HG03066 (cell line): ENCODE results near the gene BEST4.
"Not testable (repeated sequence)": the region's sequence is repeated elsewhere in the genome, so short reads cannot be mapped to it uniquely, and the experiment has no call there.

Experiments
- ATAC-seq: cut with Tn5 transposase; IDR thresholded peaks from one replicate; pipeline ENCODE4 v1.9.1; 2021; ENCODE audit warnings: low read depth; ENCODE audit not compliant: unreplicated experiment

BEST4 gene

DNA sequence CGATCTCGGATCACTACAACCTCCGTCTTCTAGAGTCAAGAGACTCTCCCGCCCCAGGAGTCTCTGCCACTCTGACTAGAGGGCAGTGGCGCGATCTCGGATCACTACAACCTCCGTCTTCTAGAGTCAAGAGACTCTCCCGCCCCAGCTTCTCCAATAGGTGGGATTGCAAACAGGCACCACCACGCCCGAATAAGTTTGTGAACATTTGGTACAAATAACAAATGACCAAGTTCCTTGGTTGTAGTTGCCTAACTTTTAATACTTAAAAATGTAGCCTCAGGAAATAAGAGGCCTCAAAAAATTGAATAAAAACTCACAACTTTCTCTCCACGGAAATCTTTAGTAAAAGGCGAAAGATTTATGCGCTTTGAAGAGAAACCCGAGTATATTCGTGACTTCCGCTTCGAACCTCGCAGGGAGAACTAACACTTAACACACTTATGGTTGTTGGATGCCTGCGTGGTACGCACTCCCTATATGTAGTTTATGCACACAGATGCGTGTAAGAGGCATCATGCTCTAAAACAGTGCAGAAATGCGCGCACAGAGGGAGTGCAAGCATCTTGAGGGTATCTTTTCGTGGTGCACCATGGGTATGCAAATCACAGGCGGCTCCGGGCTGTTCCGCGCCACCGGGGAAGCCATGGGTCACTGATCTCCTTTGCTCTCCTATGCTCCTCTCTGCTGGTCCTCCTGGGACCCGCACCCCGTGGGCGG, 31.8 kb upstream of the BEST4 start:
- peak; percentile 78 for ATAC-seq

GRCh38 chr1:44819196-44819607, 31.2 kb upstream of the BEST4 start:
- ATAC-seq: no peak

DNA sequence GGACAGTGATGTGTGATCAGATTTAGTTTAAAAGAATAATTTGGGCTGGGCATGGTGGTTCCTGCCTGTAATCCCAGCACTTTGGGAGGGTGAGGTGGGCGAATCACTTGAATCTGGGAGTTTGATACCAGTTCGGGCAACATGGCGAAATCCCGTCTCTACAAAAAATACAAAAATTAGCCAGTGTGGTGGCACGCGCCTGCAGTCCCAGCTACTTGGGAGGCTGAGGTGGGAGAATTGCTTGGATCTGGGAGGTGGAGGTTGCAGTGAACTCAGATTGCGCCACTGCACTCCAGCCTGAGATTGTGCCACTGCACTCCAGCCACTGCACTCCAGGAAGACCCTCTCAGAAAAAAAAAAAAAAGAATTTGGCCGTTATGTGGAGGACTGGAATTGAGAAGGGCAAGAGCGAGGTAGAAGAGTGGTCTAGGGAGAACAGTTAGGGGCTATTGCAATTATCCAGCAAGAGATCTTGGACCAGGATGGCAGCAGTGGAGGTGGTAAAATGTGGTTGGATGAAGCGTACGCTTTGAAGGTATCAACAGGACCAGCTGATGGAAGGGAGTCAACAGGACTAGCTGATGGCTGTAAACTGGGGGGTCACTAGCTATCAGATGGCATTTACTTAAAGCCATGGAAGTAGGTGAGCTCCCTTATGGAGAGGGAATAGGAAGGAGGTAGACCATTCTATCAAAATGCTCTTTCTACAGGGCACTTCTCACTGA, 30.0 kb upstream of the BEST4 start:
- no peak for ATAC-seq

DNA sequence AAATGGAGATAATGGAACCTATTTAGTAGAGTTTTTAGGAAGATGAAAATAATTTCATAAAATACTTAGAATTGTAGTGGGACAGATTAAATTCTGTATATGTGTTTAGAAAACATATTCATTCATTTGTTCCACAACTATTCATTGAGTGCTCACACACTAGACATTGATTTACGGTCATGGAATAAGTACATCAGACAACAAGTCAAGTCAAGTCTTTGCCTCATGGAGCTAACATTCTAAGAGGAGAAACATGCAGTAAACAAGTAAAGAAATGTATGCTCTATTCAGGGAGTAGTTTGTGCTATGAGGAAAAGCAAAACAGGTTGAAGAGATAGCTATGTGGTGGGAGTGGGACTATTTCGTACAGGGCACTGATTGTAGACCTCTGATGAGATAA, 29.3 kb upstream of the BEST4 start:
- no peak for ATAC-seq

- not testable (repeated sequence) for ATAC-seq
Measured at GRCh38 chr1:44815926-44816325, 28.0 kb upstream of the BEST4 start.

- ATAC-seq: no peak
Measured at GRCh38 chr1:44812822-44813543, 25.0 kb upstream of the BEST4 start.

DNA sequence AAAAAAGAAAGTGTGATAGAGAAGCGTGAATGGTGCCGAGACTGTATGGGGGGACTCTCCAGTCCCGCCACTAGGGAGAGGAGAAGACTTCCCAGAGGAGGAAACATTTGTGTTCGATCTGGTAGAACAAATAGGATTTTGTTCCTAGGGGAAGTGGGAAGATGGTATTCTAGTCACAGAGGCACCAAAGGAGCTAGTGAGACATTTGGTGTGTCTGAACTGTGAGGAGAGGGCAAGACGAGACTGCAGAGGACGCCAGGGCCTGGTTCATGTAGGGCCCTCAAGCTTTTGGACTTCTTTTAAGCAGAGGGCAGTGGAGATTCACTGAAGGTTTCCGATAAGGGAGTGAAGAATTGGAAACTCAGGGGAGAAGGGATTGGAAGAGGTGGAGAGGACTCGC, 23.3 kb upstream of the BEST4 start:
- no peak for ATAC-seq

DNA sequence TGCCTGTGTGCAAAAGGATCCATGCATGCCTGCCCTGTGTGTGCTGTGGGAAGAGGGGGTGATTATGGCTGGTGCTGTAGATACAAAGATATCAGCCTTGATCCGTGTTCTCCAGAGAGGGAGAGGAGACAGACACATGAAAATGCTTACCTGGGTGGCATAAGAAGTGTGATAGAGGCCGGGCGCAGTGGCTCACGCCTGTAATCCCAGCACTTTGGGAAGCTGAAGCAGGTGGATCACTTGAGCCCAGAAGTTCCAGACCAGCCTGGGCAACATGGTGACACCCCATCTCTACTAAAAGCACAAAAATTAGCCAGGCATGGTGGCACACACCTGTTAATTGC, 22.8 kb upstream of the BEST4 start:
- ATAC-seq: not testable (repeated sequence)

DNA sequence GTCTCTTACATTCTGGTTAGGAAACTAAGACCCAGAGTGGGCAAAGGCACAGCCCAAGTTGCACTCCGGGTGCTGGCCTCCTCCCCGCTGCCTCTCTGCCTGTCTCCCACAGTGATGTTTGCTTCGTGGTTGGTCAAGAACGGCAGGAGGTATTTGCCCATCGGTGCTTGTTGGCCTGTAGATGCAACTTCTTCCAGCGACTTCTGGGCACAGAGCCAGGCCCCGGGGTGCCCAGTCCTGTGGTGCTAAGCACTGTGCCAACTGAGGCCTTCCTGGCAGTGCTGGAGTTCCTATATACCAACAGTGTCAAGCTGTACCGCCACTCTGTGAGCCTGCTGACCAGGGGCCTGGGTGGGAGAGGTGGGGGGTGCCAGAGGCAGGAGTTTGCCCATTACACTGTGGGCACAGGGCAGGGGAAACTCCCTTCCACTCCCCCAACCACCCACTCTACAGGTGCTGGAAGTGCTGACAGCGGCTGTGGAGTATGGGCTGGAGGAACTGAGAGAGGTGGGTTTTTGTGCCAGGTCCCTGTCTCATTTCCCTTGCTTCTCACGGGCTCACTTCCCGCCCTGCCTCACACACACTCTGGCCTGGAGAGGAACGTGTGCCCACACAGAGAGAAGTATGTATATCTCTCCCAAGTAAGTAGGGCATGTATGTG, 22.3 kb upstream of the BEST4 start:
- no peak for ATAC-seq

DNA sequence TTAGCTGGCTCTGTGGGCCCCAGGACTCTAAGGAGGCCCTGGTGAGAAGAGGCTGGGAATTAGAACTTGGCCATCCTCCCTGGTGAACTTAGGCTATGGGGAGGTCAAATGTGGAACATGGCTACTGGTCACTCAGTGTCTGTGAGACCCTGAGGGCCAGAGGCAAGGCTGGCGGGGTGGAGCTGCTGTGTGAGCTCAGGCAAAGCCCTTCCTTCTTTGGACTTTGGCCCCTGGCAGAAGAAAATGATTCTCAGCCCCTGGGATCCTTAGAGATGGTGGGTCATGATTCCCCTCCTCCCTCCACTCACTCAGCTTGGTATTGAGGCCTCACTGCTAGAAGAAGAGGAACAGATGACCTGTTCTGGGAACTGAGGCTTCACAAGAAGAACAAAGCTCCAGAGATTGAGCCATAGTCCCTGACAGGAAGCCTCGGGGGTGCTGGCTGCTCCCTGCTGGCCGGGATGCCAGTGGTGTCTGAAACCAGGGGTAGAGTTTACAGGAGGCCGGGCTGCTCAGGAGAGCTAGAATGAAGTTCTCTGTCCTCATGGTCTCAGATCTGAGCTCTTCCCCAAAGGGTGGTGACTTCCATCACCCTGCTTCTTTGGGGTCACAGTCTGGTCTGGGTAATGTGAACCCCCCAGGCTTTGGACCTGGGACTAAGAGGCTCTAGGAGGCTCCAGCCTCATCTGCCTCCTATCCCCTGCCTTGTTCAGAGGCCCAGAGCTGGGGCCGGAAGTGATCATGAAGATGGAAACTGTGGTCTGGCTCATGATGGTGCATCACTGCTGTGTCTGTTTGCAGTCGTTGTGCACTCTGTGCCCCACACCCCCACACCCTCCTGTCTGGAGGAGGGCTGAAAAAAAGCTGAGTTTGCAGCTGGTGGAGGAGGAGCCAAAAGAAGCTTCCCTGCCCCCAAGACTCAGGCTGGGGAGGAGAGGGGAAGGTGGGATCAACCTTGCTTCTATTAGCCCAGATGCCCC, 21.3 kb upstream of the BEST4 start:
- ATAC-seq: peak; percentile 56

DNA sequence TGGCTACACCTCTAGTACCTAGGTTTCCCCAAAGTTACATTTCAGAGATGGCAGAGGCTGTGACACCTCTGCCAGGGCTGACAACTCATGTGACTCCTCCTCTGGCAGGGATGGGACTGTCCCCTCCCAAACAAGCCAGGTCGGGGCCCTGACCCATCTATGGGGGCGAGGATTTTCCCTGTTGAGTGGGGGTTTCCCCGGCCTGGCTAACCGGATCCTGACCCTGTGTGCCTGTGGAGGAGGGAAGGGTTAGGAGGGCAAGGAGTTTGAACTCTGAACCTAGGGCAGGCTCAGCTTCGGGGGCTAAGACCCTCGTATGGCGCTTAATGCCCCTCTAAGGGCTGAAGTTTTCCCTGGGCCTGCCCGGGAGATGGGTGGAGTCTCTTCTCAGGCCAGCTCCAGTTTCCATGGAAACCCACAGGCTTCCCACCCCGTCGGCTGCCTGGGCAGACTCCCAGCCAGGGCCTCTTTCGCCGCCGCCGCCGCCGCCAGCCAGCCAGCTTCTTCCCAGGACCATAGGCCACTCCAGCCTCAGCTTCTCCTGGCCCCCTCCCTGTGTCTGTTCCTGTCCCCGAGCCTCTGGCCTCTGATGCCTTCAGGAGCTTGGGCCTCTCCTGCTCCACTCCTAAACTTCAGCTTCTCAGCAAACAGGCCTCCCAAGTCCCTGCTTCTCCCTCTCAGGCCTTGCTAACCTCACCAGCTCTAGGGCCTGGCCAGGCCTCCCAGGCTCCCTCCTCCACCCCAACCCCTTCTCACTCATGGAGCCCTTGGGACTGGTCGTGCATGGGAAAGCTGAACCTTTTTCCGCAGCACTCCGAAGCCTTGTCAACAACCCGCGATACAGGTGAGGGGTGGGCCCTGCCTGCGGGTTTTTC, 20.3 kb upstream of the BEST4 start, which contains the start of gene BTBD19:
BTBD19 (plus strand) TSS at position 461 of the 875 bp plus-strand sequence; CDS start at position 759, 298 bp downstream.
- peak; percentile 25 for ATAC-seq

DNA sequence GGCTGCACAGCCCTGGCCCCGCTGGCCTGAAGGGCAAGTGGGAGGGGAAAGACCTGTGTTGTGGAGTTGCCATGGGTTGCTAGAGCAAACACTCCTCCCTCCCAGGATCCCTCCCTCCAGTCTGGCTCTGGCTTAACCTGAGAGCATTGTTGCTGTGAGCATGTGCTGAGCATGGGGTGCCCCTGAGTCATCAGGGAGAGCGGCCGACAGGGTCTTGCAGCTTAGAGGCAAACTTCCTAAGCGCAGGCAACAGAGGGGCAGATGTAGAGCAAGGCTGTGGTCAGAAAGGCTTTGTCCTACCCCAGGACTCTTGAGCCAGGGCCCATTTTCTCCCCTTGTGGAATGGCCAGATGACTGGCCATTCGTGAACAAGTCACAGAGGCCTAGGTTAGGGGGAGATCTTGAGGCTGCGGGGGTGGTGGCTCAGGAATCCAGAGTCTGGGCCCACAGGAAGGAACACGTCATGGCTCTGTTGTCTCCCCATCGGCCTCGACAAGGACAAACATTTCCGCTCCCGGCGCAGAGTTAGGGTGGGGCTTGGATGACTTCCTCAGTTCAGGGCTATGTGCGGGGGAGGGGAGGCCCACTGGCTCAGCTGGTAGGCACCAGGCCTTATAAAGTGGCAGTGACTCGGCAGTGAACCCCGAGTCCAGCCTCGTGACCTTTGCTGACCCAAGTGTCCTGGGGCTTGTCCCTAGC, 19.5 kb upstream of the BEST4 start:
- peak; percentile 34 for ATAC-seq

DNA sequence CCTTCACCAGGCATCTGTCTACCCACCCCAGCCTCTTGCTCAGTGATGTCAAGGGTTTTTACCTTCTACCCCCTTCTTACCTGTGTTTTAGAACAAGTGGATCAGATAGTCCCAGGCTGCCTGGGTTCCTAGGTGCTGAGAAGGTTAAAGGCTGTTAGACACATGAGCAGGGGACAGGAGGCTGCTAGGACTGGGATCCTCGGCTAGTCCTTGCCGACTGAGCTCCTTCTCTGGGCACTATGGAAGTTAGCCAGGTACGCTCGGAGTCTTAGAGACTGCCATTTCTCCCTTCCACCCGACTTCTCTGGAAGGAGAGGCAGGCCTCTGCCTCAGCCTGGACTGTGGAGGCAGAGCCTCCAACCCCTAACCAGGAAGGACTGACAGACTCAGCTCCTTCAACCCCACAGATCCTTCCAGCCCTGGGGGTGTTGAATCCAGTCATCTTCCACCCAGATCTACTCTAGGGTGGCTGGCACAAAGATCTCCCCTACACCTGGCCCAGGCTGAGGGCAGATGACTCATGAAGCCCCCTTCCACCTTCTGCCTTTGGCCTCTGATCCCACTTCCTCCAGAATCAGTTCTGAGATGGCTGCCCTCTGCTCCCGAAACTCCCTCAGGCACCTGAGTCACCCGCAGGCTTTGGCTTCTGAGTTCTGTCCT, 18.9 kb upstream of the BEST4 start, which contains the start of gene DYNLT4:
DYNLT4 (minus strand) TSS at position 648 of the 660 bp plus-strand sequence. CDS start 683 bp downstream, outside the sequence.
- no peak for ATAC-seq

GRCh38 chr1:44806025-44806703, 18.2 kb upstream of the BEST4 start:
- ATAC-seq: no peak

DNA sequence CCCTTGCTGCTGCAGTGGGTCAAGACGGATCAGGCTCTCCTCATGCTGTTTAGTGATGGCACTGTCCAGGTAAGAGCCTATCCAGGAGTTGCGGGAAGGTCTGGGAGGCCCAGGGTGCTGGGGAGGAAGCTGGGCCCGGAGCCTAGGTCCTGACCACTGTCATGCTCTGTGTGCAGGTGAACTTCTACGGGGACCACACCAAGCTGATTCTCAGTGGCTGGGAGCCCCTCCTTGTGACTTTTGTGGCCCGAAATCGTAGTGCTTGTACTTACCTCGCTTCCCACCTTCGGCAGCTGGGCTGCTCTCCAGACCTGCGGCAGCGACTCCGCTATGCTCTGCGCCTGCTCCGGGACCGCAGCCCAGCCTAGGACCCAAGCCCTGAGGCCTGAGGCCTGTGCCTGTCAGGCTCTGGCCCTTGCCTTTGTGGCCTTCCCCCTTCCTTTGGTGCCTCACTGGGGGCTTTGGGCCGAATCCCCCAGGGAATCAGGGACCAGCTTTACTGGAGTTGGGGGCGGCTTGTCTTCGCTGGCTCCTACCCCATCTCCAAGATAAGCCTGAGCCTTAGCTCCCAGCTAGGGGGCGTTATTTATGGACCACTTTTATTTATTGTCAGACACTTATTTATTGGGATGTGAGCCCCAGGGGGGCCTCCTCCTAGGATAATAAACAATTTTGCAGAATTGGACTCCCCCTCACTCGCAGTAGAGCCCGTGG, 17.5 kb upstream of the BEST4 start:
- ATAC-seq: no peak

DNA sequence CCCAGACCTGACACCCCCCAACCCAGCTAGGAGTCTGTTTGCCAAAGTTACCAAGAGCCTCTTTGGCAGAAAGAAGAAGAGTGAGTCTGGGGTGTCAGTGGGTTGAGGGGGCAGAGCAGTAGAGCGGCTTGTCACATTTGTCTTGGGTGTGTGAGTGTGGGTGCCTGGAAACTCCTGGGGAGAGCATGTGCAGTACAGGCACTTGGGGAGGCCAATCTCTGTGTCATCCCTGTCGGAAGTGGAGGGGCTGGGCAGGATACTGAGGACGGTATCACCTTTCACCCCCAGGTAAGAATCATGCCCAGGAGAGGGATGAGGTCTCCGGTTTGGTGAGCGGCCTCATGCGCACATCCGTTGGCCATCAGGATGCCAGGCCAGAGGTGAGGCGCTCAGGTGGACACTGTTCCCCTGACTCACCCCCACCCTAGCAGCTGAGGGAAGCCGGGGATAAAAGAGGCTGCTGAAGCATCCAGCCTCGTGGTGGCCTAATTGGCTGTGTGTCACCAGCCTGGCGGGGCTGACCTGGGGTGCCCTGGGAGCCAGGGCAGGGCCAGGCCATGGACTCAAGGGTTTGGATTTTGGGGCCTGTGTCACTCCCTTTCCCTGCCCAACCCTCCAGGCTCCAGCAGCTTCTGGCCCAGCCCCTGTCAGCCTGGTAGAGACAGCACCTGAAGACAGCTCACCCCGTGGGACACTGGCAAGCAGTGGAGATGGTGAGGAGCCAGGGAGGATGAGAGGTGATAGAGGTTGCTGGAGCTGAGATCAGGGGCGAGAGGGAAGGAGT, 15.5 kb upstream of the BEST4 start:
- no peak for ATAC-seq
